GM23338 (cell line): ENCODE measurements around the gene CPNE5. TPM values are rescaled to one million over a fixed set of nuclear protein-coding genes. Genes with fewer than 3 reads are reported as not detected.

Experiments
- ATAC-seq: fragments of 200-7000 bp; cut with Tn5 transposase; 3 replicates; pipeline ENCODE4 v1.9.1; 2020
- DNase-seq: peaks from one replicate; pipeline ENCODE4 v3.0.0-alpha.2; 2015; ENCODE audit warnings: low spot score
- H2AFZ ChIP-seq: fragments of 200-600 bp; sonication (generic); 2 replicates; pipeline ENCODE4 v1.8.0; 2016; ENCODE audit warnings: antibody characterized with exemption, mild to moderate bottlenecking, moderate library complexity
- H3F3A ChIP-seq: fragments of 200-600 bp; sonication (generic); replicated peaks from 2 replicates; pipeline ENCODE4 v1.8.0; 2017; ENCODE audit warnings: antibody characterized with exemption, mixed run types, low read depth
- H3K27ac ChIP-seq: fragments of 200-600 bp; sonication (generic); 2 replicates; pipeline ENCODE4 v1.6.1; 2016; ENCODE audit warnings: low read depth
- H3K27me3 ChIP-seq: fragments of 200-600 bp; sonication (generic); 2 replicates; pipeline ENCODE4 v1.8.0; 2016; ENCODE audit warnings: mild to moderate bottlenecking, mixed run types, moderate library complexity; ENCODE audit not compliant: insufficient read depth
- H3K36me3 ChIP-seq: fragments of 200-600 bp; sonication (generic); 2 replicates; pipeline ENCODE4 v1.8.0; 2016; ENCODE audit warnings: mild to moderate bottlenecking; ENCODE audit not compliant: insufficient read depth
- H3K4me1 ChIP-seq: fragments of 200-600 bp; sonication (generic); 2 replicates; pipeline ENCODE4 v1.8.0; 2016; ENCODE audit warnings: mild to moderate bottlenecking, moderate library complexity; ENCODE audit not compliant: insufficient read depth
- H3K4me2 ChIP-seq: fragments of 200-600 bp; sonication (generic); 2 replicates; pipeline ENCODE4 v1.7.1; 2017; ENCODE audit warnings: mixed run types
- H3K4me3 ChIP-seq: fragments of 200-600 bp; sonication (generic); 2 replicates; pipeline ENCODE4 v1.6.1; 2016; ENCODE audit warnings: mixed run types
- H3K79me2 ChIP-seq: fragments of 200-600 bp; sonication (generic); replicated peaks from 2 replicates; pipeline ENCODE4 v1.8.0; 2017; ENCODE audit warnings: mild to moderate bottlenecking; ENCODE audit not compliant: insufficient read depth
- H3K9me2 ChIP-seq: fragments of 200-600 bp; sonication (generic); 2 replicates; pipeline ENCODE4 v1.8.0; 2017; ENCODE audit not compliant: insufficient read depth
- H4K20me1 ChIP-seq: fragments of 200-600 bp; sonication (generic); replicated peaks from 2 replicates; pipeline ENCODE4 v1.8.0; 2017; ENCODE audit warnings: mild to moderate bottlenecking; ENCODE audit not compliant: insufficient read depth
- H3K27ac Mint-ChIP-seq: 2 replicates; pipeline ENCODE4 v1.8.0; 2020; ENCODE audit warnings: inconsistent platforms, mild to moderate bottlenecking, moderate library complexity, mixed read lengths
- H3K27me3 Mint-ChIP-seq: 3 replicates; pipeline ENCODE4 v1.8.0; 2022; ENCODE audit warnings: low read depth, mild to moderate bottlenecking, moderate library complexity, mixed read lengths, inconsistent platforms; ENCODE audit not compliant: insufficient read depth, poor library complexity
- H3K36me3 Mint-ChIP-seq: 3 replicates; pipeline ENCODE4 v1.8.0; 2021; ENCODE audit warnings: low read depth, mild to moderate bottlenecking, inconsistent platforms, moderate library complexity, mixed read lengths
- H3K4me1 Mint-ChIP-seq: 3 replicates; pipeline ENCODE4 v1.8.0; 2020; ENCODE audit warnings: mild to moderate bottlenecking, inconsistent platforms, mixed read lengths
- H3K4me3 Mint-ChIP-seq: 3 replicates; pipeline ENCODE4 v1.8.0; 2021; ENCODE audit warnings: moderate library complexity, mild to moderate bottlenecking, inconsistent platforms, mixed read lengths
- H3K9me3 Mint-ChIP-seq: 3 replicates; pipeline ENCODE4 v1.8.0; 2020; ENCODE audit warnings: moderate library complexity, mild to moderate bottlenecking, inconsistent platforms, mixed read lengths
- CREB1 ChIP-seq: fragments of 250-450 bp; sonication (Bioruptor Pico); IDR thresholded peaks from 2 replicates; pipeline ENCODE4 v1.5.0; 2020; ENCODE audit warnings: low read depth, mild to moderate bottlenecking, moderate library complexity
- CTCF ChIP-seq, 2 experiments: fragments of 200-600 bp in 1 of 2; sonication (generic) in 1 of 2; conservative IDR thresholded peaks; 2 replicates each; pipeline versions ENCODE4 v1.5.1 to v1.6.1; 2016 to 2017; ENCODE audit warnings: antibody characterized with exemption in 2 of 2, low read depth in 2 of 2, mild to moderate bottlenecking in 2 of 2, moderate library complexity in 1 of 2
- ETS1 ChIP-seq: IDR thresholded peaks from 2 replicates; pipeline ENCODE4 v1.6.1; 2016; ENCODE audit warnings: antibody characterized with exemption
- EZH2 ChIP-seq: fragments of 200-600 bp; sonication (generic); IDR thresholded peaks from one replicate; pipeline ENCODE4 v1.8.0; 2017; ENCODE audit warnings: antibody characterized with exemption, mild to moderate bottlenecking, low read depth; ENCODE audit not compliant: unreplicated experiment
- JUNB ChIP-seq: IDR thresholded peaks from one replicate; pipeline ENCODE4 v1.6.1; 2016; ENCODE audit warnings: antibody characterized with exemption; ENCODE audit not compliant: unreplicated experiment
- NANOG ChIP-seq: IDR thresholded peaks from 2 replicates; pipeline ENCODE4 v1.6.1; 2016; ENCODE audit warnings: antibody characterized with exemption, borderline replicate concordance
- STAT1 ChIP-seq: IDR thresholded peaks from one replicate; pipeline ENCODE4 v1.6.1; 2016; ENCODE audit warnings: antibody characterized with exemption; ENCODE audit not compliant: unreplicated experiment
- ZNF331 ChIP-seq: fragments of 250-450 bp; sonication (Bioruptor Pico); IDR thresholded peaks from 2 replicates; pipeline ENCODE4 v1.5.0; 2020; ENCODE audit warnings: low read depth, mild to moderate bottlenecking, moderate library complexity
- polyA plus RNA-seq: library from polyadenylated mRNA; unstranded; fragments of >200 nt; fragmentation: Nextera tagmentation; extraction: Ambion mirVana; gene quantifications from 2 replicates; pipeline ENCODE4 v1.2.1, GENCODE V29; 2016
- total RNA-seq: library from RNA; depleted of rRNA; stranded (reverse); fragments of >200 nt; shearing (Covaris generic); gene quantifications from 2 replicates; pipeline ENCODE4 v1.2.3, GENCODE V29; 2014
- TF ChIP-seq, protein P1 (sequence below): IDR thresholded peaks from one replicate; pipeline ENCODE4 v1.6.1; 2018; ENCODE audit warnings: antibody characterized with exemption; ENCODE audit not compliant: unreplicated experiment
- TF ChIP-seq, protein P2 (sequence below): fragments of 250-450 bp; sonication (Bioruptor Pico); IDR thresholded peaks from 2 replicates; pipeline ENCODE4 v1.5.0; 2020; ENCODE audit warnings: mild to moderate bottlenecking, moderate library complexity

CPNE5 gene
- total and polyA plus RNA-seq, 2 experiments from 2014 or later = 0.14 to 0.42 TPM

GRCh38 chr6:36833182-36833789 is 6.0 kb downstream of the CPNE5 start (continued):
- no peak for TF ChIP-seq ETS1
- TF ChIP-seq ZNF331 (CRISPR knock-in tag) = no peak
- TF ChIP-seq, protein P1, sequence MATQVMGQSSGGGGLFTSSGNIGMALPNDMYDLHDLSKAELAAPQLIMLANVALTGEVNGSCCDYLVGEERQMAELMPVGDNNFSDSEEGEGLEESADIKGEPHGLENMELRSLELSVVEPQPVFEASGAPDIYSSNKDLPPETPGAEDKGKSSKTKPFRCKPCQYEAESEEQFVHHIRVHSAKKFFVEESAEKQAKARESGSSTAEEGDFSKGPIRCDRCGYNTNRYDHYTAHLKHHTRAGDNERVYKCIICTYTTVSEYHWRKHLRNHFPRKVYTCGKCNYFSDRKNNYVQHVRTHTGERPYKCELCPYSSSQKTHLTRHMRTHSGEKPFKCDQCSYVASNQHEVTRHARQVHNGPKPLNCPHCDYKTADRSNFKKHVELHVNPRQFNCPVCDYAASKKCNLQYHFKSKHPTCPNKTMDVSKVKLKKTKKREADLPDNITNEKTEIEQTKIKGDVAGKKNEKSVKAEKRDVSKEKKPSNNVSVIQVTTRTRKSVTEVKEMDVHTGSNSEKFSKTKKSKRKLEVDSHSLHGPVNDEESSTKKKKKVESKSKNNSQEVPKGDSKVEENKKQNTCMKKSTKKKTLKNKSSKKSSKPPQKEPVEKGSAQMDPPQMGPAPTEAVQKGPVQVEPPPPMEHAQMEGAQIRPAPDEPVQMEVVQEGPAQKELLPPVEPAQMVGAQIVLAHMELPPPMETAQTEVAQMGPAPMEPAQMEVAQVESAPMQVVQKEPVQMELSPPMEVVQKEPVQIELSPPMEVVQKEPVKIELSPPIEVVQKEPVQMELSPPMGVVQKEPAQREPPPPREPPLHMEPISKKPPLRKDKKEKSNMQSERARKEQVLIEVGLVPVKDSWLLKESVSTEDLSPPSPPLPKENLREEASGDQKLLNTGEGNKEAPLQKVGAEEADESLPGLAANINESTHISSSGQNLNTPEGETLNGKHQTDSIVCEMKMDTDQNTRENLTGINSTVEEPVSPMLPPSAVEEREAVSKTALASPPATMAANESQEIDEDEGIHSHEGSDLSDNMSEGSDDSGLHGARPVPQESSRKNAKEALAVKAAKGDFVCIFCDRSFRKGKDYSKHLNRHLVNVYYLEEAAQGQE = no peak
- TF ChIP-seq EZH2 = no peak
- TF ChIP-seq CTCF (conservative IDR thresholded peaks at IDR 0.05; ENCODE audit: low read depth in 2 of 2) = no peak
- no peak for TF ChIP-seq STAT1
- no peak for TF ChIP-seq JUNB
- TF ChIP-seq NANOG = no peak

GRCh38 chr6:36832313-36832712 is 6.9 kb downstream of the CPNE5 start:
- H3K27me3 Mint-ChIP-seq = peaks cover 15% of the 10 kb centered on the region
- Histone ChIP-seq H3K4me3 (no peak overlapping the region), H3K27ac (no peak overlapping the region), H3F3A (no peaks in the 10 kb centered on the region), H3K79me2 (no peaks in the 10 kb centered on the region), H3K27me3 (peaks cover 23% of the 10 kb centered on the region), H3K4me1 (peaks cover 5% of the 10 kb centered on the region), H3K4me2 (no peak overlapping the region), H4K20me1 (no peaks in the 10 kb centered on the region), H2AFZ (no peak overlapping the region), H3K9me2 (no peaks in the 10 kb centered on the region), H3K36me3 (no peaks in the 10 kb centered on the region)
- ATAC-seq (no peak), DNase-seq (no peak)
- peaks cover 4% of the 10 kb centered on the region; the same call in 1 of the 3 replicates for H3K36me3 Mint-ChIP-seq
- H3K9me3 Mint-ChIP-seq = peaks cover 6% of the 10 kb centered on the region; the same call in 2 of the 3 replicates
- H3K4me3 Mint-ChIP-seq = no peak overlapping the region
- H3K27ac Mint-ChIP-seq = no peak overlapping the region
- H3K4me1 Mint-ChIP-seq = peaks cover 23% of the 10 kb centered on the region
- TF ChIP-seq EZH2 (no peak), JUNB (no peak), NANOG (no peak), ETS1 (no peak), CREB1 (CRISPR knock-in tag) (no peak)
- TF ChIP-seq, protein P2, sequence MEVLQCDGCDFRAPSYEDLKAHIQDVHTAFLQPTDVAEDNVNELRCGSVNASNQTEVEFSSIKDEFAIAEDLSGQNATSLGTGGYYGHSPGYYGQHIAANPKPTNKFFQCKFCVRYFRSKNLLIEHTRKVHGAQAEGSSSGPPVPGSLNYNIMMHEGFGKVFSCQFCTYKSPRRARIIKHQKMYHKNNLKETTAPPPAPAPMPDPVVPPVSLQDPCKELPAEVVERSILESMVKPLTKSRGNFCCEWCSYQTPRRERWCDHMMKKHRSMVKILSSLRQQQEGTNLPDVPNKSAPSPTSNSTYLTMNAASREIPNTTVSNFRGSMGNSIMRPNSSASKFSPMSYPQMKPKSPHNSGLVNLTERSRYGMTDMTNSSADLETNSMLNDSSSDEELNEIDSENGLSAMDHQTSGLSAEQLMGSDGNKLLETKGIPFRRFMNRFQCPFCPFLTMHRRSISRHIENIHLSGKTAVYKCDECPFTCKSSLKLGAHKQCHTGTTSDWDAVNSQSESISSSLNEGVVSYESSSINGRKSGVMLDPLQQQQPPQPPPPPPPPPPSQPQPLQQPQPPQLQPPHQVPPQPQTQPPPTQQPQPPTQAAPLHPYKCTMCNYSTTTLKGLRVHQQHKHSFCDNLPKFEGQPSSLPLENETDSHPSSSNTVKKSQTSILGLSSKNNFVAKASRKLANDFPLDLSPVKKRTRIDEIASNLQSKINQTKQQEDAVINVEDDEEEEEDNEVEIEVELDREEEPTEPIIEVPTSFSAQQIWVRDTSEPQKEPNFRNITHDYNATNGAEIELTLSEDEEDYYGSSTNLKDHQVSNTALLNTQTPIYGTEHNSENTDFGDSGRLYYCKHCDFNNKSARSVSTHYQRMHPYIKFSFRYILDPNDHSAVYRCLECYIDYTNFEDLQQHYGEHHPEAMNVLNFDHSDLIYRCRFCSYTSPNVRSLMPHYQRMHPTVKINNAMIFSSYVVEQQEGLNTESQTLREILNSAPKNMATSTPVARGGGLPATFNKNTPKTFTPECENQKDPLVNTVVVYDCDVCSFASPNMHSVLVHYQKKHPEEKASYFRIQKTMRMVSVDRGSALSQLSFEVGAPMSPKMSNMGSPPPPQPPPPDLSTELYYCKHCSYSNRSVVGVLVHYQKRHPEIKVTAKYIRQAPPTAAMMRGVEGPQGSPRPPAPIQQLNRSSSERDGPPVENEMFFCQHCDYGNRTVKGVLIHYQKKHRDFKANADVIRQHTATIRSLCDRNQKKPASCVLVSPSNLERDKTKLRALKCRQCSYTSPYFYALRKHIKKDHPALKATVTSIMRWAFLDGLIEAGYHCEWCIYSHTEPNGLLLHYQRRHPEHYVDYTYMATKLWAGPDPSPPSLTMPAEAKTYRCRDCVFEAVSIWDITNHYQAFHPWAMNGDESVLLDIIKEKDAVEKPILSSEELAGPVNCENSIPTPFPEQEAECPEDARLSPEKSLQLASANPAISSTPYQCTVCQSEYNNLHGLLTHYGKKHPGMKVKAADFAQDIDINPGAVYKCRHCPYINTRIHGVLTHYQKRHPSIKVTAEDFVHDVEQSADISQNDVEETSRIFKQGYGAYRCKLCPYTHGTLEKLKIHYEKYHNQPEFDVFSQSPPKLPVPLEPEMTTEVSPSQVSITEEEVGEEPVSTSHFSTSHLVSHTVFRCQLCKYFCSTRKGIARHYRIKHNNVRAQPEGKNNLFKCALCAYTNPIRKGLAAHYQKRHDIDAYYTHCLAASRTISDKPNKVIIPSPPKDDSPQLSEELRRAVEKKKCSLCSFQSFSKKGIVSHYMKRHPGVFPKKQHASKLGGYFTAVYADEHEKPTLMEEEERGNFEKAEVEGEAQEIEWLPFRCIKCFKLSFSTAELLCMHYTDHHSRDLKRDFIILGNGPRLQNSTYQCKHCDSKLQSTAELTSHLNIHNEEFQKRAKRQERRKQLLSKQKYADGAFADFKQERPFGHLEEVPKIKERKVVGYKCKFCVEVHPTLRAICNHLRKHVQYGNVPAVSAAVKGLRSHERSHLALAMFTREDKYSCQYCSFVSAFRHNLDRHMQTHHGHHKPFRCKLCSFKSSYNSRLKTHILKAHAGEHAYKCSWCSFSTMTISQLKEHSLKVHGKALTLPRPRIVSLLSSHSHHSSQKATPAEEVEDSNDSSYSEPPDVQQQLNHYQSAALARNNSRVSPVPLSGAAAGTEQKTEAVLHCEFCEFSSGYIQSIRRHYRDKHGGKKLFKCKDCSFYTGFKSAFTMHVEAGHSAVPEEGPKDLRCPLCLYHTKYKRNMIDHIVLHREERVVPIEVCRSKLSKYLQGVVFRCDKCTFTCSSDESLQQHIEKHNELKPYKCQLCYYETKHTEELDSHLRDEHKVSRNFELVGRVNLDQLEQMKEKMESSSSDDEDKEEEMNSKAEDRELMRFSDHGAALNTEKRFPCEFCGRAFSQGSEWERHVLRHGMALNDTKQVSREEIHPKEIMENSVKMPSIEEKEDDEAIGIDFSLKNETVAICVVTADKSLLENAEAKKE (CRISPR knock-in tag) = no peak
